DMS53 treated with DMSO at 0.1 percent for 48 hours (cell line): ENCODE measurements around the gene SLC6A19.
"Not testable (repeated sequence)": the region's sequence is repeated elsewhere in the genome, so short reads cannot be mapped to it uniquely, and the experiment has no call there.

Experiments
- DNase-seq: peaks from one replicate; lab custom pipeline; 2025; ENCODE audit not compliant: unreplicated experiment; lab: John Stamatoyannopoulos, UW

Gene SLC6A19

DNA sequence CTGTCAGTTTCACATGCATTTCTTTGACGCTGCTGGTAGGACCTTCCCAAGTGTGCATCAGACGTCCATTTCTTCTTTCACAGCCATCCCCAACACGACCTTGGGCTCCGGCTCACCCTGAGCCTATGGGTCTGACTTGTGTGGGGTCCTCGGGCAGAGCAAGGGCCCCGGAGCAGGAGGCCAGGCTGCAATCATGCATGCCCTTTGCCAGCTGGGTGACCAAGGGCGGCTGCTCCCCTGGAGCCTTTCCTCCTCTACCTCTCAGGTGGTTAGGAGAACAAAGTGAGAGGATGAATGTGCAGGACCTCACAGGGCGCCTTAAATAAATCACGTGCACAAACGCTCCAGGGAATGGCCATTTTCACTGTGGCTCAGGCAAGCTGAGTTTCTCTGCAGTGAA, 60.2 kb downstream of the SLC6A19 start:
- no peak for DNase-seq

DNA sequence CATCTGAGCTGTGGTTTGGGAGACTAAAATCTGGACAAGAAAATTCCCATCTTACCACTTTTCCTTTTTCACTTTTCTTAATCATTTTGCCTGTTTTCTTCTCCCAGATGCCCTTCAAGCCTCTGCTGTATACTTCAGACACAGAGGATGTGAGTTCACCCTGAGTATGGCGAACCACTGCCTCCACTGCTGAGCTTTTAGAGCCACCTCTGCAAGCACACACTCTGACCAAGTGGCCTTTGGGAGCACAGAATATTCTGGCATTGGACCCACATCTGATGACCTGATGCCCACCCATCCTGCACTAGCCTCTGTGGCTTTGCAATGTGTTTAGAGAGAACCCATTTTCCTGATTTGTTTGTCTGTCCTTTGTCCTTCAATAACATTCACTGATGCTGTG, 61.0 kb downstream of the SLC6A19 start:
- DNase-seq: no peak

DNA sequence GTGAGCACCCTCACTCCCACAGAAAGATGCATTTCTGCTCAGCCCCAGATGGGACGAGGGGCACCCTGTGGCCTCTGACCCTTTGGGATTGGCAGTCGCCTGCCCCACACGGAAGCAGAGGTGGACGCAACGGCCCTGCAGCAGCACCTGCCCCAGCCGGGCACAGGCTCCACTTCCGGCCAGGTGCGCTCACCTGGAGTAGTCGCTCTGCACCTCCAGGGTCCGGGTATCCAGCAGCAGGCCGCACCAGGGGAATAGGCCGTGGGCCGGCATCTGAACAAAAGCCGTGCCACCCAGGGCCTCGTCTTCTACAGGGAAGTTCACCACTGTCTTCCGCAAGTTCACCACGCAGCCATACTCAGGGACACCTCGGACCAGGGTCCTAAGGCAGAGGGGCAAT, 62.8 kb downstream of the SLC6A19 start:
- DNase-seq: no peak

DNA sequence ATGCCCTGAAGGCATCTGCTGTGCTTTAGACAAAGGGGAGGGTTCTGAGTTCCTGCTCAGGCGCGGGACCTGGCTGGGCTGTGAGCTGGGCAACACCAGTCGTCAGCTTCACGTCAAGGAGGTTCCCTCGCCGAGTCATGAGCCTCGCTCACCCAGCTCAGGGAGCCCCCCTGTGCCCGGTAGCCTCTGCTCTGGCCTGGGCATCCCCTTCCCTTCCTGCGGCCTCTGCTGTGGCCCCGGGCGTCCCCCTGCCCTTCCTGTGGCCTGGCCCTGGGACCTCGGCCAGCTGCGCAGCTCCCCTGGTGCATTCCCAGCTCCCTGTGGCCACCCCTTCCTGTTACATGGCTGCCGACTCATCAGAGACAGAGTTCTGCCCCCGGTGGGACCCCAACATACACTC, 63.6 kb downstream of the SLC6A19 start:
- no peak for DNase-seq

DNA sequence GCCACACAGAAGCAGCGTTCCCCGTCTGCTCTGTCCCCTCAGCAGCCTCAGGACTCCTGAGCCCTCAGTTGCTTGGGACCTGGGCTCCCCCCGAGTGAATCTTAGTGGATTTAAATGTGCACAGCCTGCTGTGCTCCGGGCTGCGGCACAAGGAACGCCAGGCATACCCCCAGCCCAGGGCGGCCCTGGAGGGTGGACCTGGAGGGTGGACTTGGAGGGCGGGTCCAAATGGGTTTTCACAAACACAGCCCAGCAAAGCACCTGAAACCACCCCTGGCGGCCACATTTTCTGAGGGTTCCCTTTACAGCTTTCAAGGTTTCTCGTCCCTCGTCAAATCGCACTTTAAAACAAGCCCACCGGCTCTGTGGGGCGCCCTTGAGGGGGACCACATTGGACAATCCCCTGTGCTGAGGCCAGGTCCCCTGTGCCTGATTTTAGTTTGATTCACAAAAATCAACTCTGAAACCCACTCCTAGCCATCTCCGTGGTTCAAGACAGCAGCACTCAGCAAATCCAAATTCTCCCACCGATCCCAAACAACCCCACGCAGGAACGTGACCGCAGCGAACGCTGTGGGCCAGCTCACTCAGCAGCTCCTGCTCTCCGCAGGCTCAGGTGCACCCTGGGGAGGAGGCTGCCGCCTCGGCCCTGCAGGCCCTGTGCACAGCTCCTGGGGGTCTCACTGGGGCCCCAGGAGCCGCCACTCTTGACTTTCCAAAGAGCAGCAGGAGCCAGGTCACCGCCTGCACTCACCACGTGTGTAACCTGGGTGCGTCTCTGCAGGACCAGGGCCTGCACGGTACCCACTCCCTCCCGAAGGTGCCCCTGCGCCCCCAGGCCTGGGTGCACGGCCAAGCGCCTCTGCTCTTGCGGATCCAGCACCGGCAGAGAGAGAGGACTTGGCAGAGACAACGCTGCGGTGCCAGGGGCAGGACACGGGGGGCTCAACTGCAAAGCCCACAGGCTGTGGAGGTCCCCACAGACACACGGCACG, 64.4 kb downstream of the SLC6A19 start:
- DNase-seq: no peak

DNA sequence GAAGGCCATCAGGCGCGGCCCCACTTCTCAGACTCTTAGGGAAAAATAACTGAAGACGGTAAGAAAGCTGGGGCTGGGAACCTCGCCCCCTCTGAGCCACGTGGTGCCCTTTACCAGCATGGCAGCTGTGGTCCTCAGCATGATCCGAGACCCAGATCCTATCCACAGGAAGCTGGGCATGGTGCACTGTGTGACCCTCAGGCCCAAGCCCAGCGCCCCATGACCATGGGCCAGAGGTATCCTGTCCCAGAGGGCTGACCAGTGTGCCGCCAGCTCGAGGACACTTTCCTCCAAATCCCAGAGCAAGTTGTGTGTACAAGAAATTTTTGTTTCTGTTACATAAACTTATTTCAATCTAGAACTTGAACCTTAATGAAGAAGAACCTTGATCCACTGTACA, 65.4 kb downstream of the SLC6A19 start:
- DNase-seq: no peak

DNA sequence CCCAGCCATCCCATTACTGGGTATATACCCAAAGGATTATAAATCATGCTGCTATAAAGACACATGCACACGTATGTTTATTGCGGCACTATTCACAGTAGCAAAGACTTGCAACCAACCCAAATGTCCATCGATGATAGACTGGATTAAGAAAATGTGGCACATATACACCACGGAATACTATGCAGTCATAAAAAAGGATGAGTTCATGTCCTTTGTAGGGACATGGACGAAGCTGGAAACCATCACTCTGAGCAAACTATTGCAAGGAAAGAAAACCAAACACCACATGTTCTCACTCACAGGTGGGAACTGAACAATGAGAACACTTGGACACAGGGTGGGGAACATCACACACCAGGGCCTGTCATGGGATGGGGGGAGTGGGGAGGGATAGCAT, 66.1 kb downstream of the SLC6A19 start:
- not testable (repeated sequence) for DNase-seq

DNA sequence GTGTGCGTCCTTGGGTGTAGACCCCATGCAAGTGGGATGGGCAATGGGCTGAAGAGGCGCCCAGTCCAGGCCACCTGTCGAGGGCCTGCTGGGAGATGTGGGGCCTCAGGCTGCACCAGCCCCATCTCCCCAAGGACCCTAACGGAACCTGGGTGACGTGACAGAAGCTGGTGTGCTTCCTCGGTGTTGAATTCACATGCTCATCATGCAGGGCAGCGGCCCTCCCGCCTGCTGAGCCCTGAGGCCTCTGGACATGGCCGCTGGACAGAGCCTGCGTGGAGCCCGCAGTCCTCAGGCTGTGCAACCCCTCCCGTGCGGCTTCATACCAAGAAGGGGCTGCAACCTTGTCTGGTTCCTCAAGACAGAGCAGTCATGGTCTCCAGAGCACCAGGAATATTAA, 66.7 kb downstream of the SLC6A19 start:
- no peak for DNase-seq

DNA sequence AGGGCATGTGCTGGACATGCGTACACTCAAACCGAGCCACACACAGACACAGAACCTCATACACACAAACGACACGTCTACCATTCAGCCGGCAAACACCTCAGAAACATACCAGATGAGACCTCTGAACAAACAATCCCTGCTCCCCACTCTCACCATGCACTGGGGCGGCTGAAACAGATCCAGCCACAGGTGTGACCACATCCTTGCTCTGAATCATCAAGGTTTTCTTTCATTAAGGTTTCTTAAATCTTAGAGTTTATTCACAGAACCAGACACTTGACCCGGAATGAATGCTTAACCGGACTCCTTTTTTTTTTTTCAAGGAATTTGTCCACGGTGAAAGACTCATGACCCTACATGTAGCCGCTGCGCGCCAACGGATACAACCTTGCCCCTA, 67.3 kb downstream of the SLC6A19 start:
- DNase-seq: no peak

DNA sequence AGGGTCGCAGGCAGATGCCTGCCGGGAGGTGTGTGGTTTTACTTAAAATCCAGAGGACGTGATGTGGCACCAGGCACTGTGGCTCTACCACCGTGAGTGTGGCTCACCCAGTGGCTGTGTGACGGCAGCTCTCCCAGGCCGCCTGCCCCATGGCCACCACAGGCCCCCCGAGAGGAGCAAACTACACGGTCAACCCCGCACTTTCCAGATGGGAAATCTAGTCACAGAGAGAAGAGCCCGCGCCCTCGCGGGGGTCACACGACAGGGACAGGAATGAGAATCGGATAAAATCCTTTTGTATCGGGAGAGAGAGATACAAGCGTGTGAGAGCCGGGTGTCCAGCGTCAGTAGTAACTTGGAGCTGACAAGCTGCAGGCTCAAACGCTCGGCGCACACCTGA, 69.0 kb downstream of the SLC6A19 start:
- no peak for DNase-seq

DNA sequence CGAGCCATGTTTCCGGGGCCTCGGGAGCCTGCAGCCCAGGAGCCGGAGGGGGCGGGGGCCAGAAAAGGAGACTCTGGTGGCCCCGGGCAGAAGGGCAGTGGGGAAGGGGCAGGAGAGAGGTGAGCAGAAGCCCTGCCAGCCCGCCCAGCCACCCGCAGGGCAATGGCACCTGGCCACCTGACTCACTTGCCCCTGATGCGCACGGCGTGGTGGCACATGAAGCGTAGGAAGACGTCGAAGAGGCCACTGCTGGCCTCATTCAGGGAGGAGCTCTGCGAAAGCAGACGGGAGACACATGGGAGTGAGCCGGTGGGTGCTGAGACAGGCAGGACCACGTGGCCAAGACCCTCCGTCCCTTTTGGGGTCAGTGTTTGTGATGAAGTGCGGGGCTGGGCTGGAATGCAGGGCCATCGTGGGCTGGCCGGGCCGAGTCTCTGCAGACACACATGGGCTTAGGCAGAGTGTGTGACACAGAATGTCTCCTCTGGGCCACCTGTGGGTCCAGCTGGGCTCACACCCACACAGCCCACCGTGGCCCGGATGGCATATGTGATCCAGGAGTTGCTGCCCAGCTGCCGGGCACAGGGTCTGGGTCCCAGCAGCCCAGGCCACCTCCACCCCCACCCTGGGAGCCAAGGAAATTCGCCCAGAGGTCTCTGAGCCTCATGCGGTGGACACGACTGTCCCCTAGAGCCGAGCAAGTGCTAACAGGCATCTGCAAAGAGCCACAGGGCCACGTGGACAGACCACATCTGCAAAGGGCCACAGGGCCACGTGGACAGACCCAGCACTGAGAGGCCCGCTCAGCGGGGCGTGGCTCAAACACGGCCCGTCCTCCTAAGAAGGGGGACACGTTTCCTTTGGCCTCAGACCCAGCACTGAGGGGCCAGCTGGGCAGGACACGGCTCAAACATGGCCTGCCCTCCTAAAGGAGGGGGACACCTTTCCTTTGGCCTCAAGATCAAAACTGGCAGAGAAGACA, 69.8 kb downstream of the SLC6A19 start:
- no peak for DNase-seq

DNA sequence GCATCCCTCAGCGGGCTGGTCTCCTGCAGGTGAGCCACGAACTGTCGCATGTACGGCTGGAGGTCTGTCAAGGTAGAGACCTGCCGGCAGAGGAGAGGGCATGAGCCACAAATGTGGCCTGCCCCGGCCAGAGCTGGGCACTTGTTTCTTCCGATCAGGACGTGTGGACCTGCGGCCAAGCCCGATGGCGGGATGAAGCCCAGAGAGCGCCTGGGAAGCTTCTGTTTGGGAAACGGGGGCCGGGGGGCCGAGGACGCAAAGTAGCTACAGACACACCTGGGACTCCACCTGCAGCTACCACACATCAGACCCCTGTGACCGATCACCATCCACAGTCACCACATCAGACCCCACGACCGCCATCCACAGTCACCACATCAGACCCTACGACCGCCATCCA, 70.8 kb downstream of the SLC6A19 start:
- DNase-seq: no peak

DNA sequence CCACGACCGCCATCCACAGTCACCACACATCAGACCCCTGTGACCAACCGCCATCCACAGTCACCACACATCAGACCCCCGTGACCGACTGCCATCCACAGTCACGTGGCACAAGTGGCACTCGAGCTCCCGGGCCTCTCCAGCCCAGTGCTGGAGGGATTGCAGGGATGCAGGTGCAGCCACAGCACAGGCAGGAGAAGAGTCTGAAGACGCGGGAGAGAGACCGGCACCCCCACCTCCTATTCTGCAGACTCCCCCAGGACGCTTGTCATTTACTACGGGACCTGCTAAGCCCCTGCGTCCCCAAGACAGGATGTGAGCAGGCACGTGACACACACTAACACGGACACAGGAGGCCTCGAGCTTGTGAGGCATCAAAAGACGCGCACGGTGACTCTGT, 72.3 kb downstream of the SLC6A19 start:
- DNase-seq: no peak

DNA sequence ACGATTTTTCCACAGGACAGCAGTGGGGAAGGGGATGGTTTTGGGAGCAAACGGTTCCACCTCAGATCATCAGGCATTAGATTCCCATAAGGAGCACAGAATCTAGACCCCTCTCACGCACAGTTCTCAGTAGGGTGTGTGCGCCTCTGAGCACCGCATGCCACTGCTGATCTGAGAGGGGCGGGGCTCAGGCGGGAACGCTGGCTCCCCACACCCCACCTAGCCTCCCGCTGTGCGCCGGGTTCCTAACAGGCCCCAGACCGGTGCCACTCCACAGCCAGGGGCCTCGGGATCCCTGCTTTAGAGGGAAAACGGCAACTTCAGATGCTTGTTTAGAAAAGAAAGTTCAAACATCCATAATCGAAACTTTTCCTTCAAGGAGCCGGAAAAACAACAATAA, 73.1 kb downstream of the SLC6A19 start:
- DNase-seq: no peak
